NB4 (cell line): Measurements from ENCODE around the gene ABCG4.

Source experiments
- DNase-seq: peaks from one replicate; pipeline ENCODE4 v3.0.0; 2010; ENCODE audit warnings: low read depth
- H3K4me3 ChIP-seq: one replicate; pipeline ENCODE4 v1.5.1; 2011; ENCODE audit warnings: mild to moderate bottlenecking, low read depth, low read length, moderate library complexity
- CTCF ChIP-seq: IDR thresholded peaks from one replicate; pipeline ENCODE4 v1.5.1; 2012; ENCODE audit warnings: low read depth, low read length
- MYC ChIP-seq: IDR thresholded peaks from 2 replicates; pipeline ENCODE4 v1.6.1; 2011; ENCODE audit warnings: low read depth, low read length
- POLR2A ChIP-seq: IDR thresholded peaks from 2 replicates; pipeline ENCODE4 v1.6.1; 2011; ENCODE audit warnings: mild to moderate bottlenecking; ENCODE audit not compliant: insufficient read length; ENCODE audit errors: extremely low read depth
- TF ChIP-seq, protein P1 (sequence below): IDR thresholded peaks from 2 replicates; pipeline ENCODE4 v1.6.1; 2011; ENCODE audit warnings: low read depth, low read length

ABCG4 gene

GRCh38 chr11:119117004-119117706 lies 31.7 kb upstream of the ABCG4 start:
- DNase-seq, result no peak
- TF ChIP-seq CTCF, result no peak
- TF ChIP-seq MYC, result no peak
- no peak for TF ChIP-seq POLR2A
- TF ChIP-seq, protein P1, sequence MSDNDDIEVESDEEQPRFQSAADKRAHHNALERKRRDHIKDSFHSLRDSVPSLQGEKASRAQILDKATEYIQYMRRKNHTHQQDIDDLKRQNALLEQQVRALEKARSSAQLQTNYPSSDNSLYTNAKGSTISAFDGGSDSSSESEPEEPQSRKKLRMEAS, result no peak
- H3K4me3 ChIP-seq, result no peak overlapping the region

DNA sequence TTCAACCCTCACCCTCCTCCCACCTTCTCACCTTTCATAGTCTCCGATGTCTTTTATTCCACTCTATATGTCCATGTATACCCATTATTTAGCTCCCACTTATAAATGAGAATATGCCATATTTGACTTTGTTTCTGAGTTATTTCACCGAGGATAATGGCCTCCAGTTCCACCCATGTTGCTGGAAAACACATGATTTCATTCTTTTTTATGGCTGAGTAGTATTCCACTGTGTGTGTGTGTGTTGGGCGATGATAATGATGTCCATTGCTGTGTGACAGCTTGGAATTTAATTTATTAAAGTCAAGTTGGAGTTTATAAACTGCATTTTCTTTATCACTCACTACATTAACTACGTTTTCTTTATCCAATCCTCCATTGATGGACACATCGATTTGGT lies 30.6 kb upstream of the ABCG4 start:
- DNase-seq, result no peak
- H3K4me3 ChIP-seq, result no peak overlapping the region
- TF ChIP-seq MYC, result no peak
- TF ChIP-seq CTCF, result no peak
- TF ChIP-seq, protein P1, result no peak
- no peak for TF ChIP-seq POLR2A

GRCh38 chr11:119118946-119119345 lies 29.9 kb upstream of the ABCG4 start:
- no peak for DNase-seq
- H3K4me3 ChIP-seq, result no peak overlapping the region
- no peak for TF ChIP-seq MYC
- TF ChIP-seq CTCF, result no peak
- TF ChIP-seq POLR2A, result no peak
- TF ChIP-seq, protein P1, result no peak

GRCh38 chr11:119120639-119121007 lies 28.2 kb upstream of the ABCG4 start:
- DNase-seq, result peak; percentile 39
- peak overlapping the region; percentile 51 for H3K4me3 ChIP-seq
- TF ChIP-seq, protein P1, result peak; percentile 12; the same call in 1 of the 2 replicates
- TF ChIP-seq CTCF, result no peak

- peak; percentile 100 for DNase-seq
These were observed 27.6 kb upstream of the ABCG4 start, which contains the start of gene HINFP for GRCh38 chr11:119121008-119121810. Gene HINFP, plus strand, starts transcription at chr11:119121580. Its CDS starts 5,365 bp downstream, at chr11:119126945.

More at GRCh38 chr11:119121008-119121810, 27.6 kb upstream of the ABCG4 start, which contains the start of gene HINFP:
- TF ChIP-seq CTCF, result no peak
- TF ChIP-seq MYC, result peak; percentile 96
- TF ChIP-seq POLR2A, result peak; percentile 86
- TF ChIP-seq, protein P1, result peak; percentile 97
- H3K4me3 ChIP-seq, result peak within 1 kb of the TSS; percentile 87
